Measurements from ENCODE around the gene UBE2L6.
"Not testable (repeated sequence)": the region's sequence is repeated elsewhere in the genome, so short reads cannot be mapped to it uniquely, and the experiment has no call there.

UBE2L6 gene

DNA sequence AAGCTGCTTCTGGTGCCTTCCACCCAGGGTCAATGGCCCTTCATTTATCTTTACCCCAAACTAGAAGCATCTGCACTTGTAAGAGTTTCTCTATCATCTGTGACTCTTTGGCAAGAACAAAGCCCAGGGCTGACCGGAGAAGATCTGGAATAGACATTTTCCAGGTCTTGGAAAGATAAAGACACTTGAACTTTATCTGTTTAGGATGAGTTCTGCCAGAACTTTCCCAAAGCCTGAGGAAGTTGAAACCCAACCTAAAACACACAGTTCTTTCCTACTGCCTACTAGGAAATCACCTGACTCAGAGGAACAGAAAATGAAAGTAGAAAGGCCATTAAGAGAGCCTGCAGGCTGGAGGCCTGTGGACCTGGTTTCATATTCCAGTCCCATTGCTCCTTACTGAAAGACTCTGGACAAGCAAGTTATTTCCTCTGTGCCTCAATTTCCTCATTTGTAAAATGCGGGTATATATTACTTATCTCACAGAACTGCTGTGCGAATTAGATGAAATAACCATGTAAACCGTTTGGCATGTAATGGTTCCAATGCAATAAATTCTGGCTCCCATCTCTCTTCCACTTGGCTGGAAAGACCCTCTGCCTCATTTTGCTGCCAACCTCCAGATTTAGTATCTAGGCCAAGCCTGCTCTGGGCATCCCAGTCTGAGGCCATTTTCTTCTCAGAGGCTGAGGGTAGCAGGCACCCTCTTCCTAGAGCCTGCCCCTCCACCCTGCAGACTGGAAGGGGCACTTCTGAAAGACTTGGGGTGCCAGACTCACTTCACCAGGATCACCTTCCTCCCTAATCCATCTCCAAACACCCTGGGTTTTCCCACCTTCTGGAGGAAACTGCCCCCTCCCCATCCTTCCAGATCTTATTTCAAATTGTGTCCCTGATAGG, 1.2 kb downstream of the UBE2L6 start:
- peak; percentile 31 for DNase-seq

DNA sequence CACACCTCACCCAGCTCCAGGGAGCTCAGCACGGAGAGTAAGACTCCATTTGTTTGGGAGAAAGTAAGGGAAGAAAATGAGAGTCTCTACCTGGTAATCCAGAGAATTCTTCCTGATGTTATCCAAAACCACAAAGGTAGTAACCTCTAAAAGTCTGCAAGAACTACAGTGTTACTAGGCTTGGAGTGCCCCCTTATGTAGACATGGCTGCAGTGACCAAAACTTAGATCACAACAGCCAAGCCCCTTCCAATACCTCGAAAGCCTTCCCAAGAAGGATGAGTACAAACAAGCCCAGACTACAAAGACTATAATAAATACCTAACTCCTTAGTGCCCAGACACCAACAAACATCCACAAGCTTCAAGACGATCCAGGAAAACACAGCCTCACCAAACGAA, 4.9 kb downstream of the UBE2L6 start:
- no peak for DNase-seq

DNA sequence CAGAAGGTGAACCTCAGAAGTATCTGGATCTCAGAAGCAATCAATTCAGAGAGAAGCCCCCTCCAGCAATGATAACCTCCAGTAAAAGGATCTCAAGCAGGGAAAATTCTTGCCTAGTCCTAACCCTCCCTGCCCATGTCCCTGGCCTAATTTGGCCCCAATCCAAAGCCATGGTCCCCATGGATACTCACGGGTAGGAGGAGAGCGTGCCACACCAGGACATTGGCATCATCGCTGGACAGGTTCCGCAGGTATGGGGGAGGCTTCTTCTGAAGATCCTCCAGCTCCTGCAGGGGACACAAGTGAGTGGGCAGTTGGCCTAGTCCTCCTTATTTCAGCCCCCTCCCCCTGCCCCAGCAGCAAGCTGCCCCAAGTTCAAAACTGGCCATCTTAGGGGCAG, 7.3 kb downstream of the UBE2L6 start:
- no peak for DNase-seq

DNA sequence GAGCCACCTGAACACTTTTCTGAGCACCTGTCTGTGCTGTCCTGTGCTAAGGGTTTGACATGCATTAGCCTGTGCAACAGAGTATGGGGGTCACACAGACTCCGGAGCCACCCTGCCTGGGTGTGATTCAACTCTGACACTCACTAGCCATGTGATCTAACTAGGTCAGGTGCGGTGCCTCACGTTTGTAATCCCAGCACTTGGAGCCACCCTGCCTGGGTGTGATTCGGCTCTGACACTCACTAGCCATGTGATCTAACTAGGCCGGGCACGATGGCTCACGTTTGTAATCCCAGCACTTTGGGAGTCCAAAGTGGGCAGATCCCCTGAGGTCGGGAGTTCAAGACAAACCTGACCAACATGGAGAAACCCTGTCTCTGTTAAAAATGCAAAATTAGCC, 11.4 kb downstream of the UBE2L6 start:
- DNase-seq: no peak

DNA sequence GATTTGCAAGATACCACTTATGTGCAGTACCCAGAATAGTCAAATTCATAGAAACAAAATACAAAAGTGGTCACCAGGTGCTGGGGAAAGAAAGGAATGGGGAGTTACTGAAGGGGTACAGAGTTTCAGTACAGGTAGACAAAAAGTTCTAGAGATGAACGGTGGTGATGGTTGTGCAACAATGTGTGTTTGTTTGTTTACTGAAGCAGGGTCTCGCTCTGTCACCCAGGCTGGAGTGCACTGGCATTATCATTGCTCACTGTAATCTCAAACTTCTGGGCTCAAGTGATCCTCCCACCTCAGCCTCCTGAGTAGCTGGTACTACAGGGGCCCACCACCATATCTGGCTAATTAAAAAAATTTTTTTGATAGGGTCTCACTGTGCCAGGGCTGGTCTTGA, 12.1 kb downstream of the UBE2L6 start:
- DNase-seq: no peak

DNA sequence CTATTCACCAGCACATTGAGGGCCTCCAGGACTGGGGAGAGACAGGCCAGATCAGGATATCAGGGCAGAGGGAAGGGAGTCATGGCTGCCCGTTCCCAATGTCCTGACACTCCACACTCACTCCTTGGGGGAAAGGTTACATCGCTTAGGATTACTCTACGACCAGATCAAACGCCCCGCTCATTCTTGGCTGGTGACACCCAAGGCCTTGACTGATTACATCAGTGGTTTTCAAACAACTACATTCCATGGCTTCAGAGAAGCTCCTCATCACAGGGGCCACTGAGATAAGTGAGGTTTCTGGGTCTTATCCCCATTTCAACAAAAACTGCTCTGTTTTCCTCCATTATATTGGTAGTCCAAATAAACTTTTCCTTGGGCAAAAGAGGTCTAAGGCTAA, 15.0 kb downstream of the UBE2L6 start:
- DNase-seq: no peak

DNA sequence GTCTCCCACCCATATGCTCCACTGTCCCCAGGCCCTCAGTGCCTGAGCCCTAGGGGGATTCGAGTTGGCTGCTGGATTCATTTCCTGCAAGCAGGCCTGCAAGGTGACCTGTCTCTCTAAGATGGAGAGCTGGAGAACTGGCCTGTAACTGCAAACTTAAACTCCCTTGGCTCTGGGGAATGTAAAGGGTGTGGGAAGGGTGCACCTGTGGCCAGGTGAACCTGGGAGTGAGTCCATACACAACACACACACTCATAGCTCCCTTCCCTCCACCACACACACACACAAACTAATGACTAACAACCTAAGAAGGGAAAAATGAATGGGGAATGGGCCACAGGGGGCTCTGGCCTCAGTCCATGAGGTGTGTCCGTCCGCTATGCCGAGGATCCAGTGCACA, 15.5 kb downstream of the UBE2L6 start:
- DNase-seq: no peak

DNA sequence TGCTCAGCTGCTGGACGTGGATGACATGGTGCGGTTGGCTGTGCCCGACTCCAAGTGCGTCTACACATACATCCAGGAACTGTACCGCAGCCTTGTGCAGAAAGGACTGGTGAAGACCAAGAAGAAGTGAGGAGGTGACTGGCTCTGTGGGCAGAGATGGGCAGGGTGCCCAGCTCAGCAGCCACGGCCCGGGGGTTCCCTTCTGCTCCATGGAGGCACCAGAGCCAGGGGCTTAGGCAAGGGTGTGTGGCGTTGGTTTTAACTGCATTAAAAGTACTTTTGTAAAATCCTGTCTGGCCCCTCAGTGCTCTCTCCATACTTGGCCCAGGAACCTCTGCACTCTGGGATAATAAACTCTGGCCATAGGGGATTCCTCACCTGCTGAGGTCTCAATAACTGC, 17.5 kb downstream of the UBE2L6 start:
- no peak for DNase-seq

DNA sequence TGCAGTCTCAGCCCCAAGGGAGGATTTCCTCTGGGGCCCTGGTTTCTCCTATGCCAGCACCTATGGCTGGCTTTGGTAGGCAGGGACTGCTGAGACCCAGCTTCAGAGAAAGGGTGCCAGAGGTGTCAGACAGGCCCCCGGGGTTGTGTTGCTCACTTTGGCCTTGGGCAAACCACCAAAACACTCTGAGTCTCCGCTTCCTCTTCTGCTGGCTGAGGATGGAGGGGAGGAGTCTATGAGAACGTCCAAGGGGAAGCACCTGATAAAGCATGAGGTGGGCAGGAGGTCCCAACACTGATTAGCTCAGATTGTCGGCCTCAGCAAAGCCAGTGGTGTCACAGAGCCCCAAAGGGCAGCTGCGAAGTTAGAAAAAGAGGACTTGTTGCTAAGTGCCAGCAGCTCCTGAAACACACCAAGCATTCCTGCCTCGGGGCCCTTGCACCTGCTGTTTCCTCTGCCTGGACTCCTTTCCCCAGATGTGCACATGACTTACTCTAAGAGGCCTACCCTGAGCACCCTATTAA, 19.6 kb downstream of the UBE2L6 start:
- no peak for DNase-seq

DNA sequence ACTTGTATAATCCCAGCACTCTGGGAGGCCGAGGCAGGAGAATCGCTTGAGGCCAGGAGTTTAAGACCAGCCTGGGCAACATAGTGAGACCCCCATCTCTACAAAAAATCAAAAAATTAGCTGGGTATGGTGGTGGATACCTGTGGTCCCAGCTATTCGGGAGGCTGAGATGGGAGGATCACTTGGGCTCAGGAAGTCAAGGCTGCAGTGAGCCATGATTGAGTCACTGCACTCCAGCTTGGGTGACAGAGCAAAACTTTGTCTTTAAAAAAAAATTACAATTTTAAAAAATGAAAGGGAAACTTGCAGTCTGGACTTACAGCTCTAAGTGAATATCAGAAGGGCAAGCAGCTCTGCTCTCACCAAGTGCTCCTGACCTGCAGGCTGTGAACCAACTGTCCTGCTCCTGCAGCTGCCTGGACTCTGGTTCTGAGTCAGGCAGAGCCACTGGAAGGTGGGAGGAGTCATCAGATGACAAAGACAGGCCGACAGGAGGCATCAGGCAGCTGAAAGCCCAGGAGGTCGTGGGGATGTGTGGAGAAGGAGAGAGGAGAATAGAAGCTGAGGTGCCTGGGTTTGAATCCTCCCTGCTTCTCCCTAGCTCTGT, 20.5 kb downstream of the UBE2L6 start:
- DNase-seq: no peak

DNA sequence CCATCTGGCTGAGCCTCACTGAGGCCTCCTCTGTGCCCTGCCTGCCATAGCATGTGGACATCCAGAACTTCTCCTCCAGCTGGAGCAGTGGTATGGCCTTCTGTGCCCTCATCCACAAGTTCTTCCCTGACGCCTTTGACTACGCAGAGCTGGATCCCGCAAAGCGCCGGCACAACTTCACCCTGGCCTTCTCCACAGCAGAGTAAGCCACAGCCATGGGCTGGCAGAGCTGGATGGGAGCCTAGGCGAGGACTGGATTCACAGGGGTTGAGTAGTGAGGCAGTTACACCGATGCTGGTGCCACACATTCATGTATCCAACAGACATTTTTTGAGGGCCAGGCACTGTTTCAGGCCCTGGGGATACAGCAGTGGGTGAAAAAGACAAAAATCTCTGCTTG, 21.0 kb downstream of the UBE2L6 start:
- DNase-seq: no peak

DNA sequence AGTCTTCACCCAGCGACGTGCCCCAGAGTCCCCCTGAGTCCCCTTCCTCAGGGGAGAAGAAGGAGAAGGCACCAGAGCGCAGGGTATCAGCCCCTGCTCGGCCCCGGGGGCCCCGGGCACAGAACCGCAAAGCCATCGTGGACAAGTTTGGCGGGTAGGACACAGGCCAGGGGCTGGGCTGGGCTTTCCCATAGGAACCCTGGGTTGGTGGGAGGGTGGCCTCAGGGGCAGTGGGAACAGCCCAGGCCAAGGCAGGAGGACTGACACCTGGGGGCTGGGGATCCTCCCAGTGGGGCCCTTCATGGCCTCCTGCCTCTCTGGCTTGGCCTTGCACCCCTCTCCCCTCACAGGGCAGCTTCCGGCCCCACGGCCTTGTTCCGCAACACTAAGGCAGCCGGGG, 21.6 kb downstream of the UBE2L6 start:
- DNase-seq: no peak

DNA sequence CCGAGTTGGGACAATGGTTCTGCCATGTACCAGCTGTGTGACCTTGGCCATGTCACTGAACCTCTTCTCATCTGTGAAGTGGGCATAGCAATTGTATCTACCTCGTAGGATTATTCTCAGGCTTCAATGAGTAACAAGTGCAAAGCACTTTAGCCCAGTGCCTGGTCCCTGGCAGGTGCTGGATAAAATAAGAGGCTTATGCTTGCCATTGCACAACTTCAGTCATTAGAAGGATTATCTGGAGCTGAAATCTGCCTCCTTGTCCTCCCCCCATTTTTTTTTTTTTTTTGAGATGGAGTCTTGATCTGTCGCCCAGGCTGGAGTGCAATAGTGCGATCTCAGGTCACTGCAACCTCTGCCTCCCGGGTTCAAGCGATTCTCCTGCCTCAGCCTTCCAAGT, 22.9 kb downstream of the UBE2L6 start:
- no peak for DNase-seq

DNA sequence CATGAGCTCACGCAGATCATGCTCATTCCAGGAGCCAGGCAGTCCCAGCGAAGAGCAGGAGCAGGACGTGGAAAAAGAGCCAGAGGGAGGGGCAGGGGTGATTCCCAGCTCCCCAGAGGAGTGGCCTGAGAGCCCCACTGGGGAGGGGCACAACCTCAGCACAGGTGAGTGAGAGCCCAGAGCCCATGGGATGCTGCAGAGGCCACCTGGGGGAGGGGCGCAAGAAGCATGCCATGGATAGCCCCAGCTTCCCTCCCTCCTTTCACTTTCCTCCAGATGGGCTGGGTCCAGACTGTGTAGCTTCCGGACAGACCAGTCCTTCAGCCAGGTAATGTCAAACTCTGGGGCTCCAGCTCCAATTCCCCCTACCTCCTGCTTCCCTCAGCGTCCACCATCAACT, 23.9 kb downstream of the UBE2L6 start:
- no peak for DNase-seq

DNA sequence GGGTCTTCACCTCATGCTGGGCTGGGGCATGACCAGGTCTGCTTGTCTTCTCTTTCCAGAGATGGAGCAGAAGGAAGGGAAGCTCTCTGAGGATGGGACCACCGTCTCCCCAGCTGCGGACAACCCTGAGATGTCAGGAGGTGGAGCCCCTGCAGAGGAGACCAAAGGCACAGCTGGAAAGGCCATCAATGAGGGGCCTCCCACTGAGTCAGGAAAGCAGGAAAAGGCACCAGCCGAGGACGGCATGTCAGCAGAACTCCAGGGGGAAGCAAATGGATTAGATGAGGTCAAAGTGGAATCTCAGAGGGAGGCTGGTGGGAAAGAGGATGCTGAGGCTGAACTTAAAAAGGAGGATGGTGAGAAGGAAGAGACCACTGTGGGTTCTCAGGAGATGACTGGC, 24.9 kb downstream of the UBE2L6 start:
- no peak for DNase-seq

DNA sequence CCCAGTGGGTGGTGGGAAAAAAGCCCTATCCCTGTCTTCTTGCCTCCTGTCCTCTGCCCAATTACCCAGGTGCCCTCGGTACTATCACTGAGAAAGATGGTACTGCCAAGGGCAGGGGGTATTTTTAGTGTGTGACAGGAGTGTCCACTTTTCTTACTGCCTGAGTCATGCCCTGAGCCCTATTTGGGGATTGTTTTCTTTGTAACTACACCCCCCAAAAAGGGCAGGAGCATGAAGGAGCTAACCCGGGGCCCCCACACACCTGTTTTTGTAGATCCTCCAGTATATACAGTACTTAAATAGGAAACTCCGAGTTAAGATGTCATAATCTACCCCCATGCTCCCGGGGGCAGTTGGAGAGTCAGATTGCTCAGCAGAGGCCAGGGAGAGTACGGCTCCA, 26.3 kb downstream of the UBE2L6 start:
- DNase-seq: no peak

DNA sequence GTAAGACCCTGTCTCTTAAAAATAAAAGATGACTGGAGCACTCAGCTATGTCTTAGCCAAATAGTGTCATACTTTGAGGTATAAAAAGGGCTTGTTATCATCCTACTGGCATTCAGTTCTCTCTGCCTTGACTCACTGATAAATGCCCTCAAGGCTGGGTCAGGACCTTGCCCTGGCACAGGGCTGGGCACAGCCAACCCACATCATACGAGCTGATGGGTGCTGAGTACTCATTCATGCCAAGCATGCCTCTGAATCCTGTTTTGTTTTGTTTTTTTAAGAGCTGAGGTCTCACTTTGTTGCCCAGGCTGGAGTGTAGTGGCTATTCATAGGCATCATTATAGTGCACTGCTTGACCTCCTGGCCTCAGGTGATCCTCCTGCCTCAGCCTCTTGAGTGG, 28.1 kb downstream of the UBE2L6 start:
- DNase-seq: no peak

DNA sequence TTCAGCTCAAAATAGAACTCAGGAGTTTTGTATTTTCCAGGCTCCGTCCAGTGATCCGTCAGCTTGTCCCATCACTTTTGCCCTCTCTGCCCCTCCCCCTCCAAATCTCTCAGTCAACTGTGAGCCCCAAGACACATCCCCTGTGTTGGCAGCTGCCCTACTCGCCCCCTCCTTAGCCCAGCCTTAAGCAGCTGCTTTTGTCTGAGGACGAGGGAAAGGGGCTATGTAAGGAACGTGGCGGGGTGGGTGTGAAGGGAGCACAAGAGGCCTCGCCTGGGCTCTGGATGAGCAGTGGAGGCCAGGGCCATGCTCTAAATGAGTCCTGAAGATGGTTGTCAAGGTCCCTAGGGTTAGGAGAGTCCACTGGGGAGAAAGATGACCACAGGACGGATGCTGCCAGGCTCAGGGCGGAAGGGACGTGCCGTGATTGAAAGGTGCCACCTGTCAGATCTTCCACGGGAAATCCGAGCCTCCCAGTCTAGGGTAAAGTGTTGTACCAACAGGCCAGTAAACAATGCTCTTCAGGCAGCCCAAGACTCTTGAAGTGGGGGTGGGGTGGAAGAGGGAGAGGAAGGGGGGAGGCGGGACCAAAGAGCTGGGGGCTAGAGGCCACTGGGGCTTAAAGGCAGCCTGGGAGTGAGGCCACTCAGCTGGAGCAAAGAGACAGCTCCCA, 30.4 kb downstream of the UBE2L6 start, which contains the start of gene SMTNL1:
SMTNL1 (plus strand) TSS at position 649 of the 673 bp plus-strand sequence. CDS start 5,048 bp downstream, outside the sequence.
- no peak for DNase-seq

DNA sequence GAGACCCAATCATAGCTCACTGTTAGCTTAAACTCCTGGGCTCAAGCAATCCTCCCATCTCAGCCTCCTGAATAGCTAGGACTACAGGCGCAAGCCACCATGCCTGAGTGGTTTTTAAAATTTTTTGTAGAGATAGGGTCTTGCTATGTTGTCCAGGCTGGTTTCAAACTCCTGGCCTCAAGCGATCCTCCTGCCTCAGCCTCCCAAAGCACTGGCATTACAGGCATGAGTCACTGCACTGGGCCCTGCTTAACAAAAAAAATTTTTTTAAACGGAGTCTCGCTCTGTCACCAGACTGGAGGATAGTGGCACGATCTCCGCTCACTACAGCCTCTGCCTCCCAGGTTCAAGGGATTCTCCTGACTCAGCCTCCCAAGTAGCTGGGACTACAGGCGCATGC, 33.0 kb downstream of the UBE2L6 start:
- not testable (repeated sequence) for DNase-seq

DNA sequence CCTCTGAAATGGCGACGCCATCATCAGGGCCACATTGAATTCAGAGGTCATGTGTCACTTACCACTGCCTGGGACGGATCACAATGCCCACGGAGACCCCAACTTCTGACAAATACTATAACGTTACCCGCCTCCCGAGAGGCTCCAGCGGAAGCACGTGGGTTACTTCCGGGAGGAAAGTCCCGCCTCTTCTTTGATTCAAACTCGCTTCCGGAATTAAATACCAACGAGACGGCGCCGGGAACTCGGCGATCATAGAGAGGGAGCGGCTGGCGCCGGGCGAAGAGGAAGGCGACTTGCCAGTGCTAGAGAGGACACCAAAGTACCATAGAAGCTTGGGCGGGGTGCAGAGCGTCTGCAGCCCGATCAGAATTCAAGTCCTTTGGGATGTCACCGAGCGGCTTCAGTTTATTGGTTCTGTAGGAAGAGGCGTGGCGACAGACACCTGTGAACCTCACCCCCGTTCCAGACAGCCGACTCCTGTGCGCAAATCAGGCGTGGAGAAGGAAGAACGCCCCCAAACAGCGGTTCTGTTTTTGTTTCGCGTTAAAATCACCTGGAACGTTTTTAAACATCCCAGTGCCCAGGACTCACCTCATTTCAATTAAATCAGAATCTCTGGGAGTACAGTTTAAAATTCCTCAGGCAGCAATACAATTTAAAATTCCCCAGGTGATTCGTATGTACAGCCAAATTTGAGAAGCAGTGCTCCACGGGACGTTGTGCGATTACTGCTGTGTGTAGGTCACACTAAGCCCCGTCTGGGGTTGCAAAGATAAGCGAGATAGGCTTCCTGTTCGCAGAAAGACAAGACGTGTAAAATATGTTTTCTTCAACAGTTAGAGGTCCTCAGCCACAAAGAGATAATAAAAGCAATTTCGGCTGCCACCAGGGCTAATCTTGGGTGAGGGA, 36.6 kb downstream of the UBE2L6 start, which contains the start of gene TIMM10:
TIMM10 (minus strand) TSS at position 159 of the 912 bp plus-strand sequence. CDS start 565 bp downstream, outside the sequence.
- DNase-seq: peak; percentile 92

DNA sequence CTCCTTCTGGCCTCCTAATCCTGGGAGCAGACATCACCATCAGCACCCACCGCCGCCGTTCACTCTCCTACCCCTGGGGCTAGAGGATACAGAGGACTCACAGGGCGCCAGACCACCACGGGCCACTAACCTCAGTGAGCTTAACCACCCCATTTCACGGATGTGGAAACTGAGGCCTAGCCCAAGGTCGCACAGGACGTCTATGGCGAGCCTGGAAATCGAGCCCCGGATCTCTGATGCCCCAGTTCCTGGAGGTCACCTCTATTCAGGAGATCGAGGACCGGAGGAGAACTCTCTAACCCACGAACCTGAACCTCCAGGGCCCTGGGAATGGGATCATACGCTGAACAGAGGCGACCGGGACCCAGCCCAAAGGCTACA, 37.3 kb downstream of the UBE2L6 start:
- DNase-seq: peak; percentile 3

DNA sequence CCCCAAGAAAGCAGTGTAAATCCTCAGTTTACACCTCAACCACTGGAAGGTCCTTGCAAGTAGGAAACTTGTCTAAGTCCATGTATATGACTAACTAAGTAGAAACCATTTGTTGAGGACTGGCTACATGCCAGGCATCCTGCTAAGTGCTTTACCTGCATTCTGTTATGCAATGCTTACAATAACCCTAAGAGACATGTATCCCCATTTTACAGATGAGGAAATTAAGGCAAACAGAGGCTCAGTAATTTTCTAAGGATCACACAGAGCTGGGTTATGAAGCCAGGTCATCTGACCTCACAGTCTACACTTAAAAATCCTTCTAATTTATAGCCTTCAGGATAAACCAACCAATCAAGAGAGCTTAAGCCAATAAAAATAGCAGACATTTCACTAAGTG, 38.5 kb downstream of the UBE2L6 start:
- DNase-seq: no peak

Measured in activated naive CD4-positive, alpha-beta T cell treated with Interleukin-2 at 50 U/mL for 16 hours (primary cell).